GM19025 (cell line): Measurements from ENCODE around the gene COPS9.

Experiments used
- ATAC-seq: cut with Tn5 transposase; IDR thresholded peaks from one replicate; pipeline ENCODE4 v1.9.1; 2021; ENCODE audit warnings: mild to moderate bottlenecking, low read depth, moderate library complexity; ENCODE audit not compliant: unreplicated experiment

COPS9 gene

GRCh38 chr2:240137596-240138253 is 1.6 kb upstream of the COPS9 start:
- no peak for ATAC-seq

DNA sequence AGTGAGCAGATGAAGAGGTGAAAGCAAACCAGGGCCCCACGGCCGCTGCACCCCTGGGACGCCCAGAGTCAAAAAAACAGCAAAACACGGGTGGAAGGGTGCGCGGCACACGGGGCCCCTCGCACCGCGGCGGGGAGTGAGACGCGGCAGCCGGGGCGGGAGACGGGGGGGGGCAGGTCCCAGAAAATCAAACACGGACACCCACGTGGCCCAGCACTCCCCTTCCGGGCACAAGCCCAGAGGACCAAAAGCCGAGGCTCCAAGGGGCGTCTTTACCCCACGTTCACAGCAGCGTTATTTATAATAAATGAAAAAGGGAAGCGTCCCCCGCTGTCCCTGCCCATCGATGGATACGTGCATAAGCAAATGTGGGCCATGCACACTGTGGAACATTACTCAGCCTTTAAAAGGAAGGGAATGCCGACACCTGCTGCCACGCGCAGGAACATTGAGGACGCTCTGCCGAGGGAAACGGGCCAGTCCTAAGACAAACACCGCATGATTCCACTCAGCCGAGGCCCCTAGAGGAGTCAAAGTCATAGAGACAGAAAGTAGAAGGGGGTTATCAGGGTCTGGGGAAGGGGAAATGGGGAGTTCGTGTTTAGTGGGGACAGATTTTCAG is 677 bp upstream of the COPS9 start:
- peak; percentile 15 for ATAC-seq

DNA sequence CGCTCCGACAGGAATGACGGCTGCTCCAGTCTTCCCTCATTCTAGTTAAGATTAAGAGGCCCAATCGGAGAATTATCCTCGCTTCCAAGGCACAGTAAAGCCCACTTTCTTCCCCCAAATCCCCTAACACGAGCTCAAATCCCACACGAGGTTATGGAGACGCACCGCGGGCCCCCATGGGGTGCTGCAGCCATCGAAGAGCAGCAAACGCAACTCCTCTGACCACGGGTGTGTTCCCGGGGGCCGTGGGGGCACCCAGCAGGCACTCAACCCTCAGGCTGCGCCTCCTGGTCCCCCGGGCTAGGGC is 446 bp downstream of the COPS9 start:
- ATAC-seq, result no peak

GRCh38 chr2:240134956-240135520 is 1.1 kb downstream of the COPS9 start:
- ATAC-seq, result no peak

- ATAC-seq, result no peak
Measured at GRCh38 chr2:240134466-240134865, 1.6 kb downstream of the COPS9 start.

GRCh38 chr2:240133401-240133800 is 2.7 kb downstream of the COPS9 start:
- ATAC-seq, result no peak

- no peak for ATAC-seq
Measured at GRCh38 chr2:240132651-240132980, 3.5 kb downstream of the COPS9 start.

DNA sequence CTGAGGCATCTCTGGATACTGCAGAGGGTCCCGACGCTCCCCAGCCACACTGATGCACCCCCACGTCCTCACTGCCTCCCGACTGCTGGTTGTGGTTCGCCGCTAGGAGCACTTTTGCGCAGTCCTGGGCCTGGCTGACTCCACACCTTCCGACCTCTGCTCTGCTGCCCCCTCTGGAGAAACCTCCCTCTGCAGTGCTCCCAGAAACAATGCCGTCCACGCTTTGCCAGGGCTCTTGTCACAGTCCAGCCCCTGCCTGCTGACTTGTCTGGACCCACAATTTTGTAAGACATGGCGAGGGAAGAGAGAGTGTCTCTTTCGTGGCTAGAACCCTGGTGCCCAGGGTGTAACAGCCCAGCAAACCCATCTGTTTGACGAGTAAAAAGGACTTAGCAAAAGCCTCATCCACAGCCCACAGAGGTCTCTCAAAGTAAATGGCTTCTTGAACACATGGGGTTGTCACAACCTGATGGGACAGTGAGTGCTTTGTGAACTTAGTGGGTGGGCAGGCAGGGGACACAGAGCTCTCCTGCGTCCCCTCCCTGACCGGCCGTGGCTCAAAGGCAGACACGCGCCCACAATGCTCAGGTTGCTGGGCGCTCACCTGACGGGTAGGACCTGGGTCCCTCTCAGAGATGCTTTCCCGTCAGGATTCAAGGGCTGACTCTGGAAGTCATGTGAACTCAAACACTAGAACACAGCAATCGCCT is 4.0 kb downstream of the COPS9 start:
- no peak for ATAC-seq

DNA sequence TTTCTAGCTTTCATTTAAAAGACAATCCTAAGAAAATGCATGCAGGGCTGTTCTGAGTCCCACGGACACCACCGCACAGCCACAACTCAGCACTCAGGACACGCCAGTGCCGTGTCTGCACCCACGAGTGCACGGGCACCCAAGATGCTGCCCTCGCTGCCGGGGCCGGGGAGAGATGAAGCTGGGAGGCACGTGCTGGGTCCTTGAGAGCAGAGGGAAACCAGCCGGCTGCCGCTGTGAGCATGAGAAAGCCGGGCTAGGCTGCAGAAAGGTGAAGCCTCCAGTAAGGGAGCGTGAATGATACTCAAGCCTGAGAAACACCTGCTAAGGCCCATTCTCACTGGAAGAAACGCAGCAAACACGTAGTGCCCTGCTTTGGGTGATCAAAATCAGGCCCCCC is 4.8 kb downstream of the COPS9 start:
- no peak for ATAC-seq

DNA sequence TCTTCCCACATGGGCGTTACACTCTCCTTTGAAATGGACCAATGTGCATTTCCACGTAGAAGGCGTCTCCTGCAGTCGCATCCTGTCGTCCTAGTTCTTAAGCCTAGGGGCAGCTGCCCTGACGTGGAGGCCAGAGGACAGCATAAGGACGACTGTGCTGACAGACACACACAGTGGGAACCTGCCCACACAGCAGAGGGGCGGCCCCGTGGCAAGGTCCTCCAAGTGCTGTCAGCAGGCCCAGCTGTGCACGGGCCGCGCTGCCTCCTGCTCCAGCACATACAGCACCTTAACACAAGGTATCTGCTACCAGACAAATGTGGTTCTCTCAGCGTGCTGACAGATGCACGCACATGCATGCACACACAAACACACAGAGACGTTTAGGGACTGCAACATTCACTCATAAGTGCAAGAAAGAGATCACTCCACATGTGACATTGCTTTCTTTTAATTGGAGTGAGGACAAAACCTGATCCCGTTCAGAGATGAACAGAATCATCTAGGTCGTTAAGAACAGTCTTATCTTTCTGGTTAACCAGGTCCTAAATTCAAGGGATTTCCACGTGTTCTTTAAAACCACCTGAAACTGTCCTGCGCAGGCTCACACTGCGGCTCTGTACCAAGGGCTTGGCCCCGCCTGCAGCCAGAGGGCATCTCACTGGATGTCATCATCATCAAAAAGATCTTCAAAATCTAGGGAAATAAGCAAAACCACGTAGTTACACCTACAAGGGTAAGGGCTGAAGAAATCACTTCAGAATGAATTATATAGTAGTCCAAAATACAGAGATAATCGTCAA is 5.5 kb downstream of the COPS9 start:
- ATAC-seq, result no peak

DNA sequence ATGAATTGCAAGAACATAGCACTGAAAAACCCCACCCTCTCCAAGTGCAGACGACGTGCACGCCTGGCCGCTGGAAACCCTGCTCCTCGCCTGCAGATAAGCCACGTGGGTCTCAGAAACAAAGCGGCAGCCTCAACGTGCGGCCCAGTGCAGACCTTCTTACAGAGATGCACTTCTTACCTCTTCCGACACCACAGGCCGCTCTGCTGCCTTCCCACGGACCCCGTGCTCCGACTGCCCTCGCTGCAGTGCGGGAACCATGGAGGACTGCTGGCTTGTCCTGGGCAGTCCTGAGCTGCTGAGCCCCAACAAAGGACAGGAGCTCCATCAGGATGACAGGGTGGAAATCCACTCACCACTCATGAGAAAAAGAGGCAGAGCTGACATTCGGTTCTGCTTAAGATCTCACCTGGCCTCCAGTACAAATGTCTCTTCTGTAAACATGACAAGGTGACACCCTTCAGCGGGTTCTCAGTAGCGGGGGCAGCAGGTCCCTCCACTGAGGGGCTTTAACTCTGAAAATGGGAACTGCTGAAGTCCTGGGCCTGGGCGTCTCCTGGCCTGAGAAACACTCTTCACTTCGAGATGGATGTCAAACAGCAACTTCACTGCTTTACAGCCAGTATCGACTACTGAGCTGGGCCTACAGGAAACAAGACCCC is 6.2 kb downstream of the COPS9 start:
- no peak for ATAC-seq

GRCh38 chr2:240129311-240129710 is 6.8 kb downstream of the COPS9 start:
- ATAC-seq, result no peak

DNA sequence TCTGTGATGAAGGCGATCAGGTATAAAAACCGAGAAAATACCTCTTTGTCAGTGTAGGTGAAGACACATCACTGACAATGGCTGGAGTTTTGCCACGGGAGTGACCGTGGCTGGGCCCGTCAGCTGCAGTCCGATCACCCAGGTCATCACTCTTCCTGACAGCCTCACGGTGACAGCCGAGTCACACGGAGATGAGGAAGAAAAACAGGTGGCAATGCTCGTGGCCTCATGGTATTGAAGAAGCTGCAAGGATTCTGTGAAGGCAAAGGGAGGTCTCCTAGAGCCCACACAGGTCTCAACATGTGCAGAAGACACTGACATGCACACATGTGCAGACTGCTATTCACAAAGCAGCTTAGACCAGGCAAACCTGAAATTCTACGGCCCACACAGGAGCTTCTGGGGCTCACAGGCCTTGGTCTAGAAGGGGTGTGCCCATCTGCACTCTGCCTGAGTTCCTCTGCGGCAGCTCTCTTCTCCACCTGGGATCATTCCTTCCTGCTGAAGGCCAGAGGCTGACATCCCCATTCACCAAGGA is 7.4 kb downstream of the COPS9 start:
- no peak for ATAC-seq

DNA sequence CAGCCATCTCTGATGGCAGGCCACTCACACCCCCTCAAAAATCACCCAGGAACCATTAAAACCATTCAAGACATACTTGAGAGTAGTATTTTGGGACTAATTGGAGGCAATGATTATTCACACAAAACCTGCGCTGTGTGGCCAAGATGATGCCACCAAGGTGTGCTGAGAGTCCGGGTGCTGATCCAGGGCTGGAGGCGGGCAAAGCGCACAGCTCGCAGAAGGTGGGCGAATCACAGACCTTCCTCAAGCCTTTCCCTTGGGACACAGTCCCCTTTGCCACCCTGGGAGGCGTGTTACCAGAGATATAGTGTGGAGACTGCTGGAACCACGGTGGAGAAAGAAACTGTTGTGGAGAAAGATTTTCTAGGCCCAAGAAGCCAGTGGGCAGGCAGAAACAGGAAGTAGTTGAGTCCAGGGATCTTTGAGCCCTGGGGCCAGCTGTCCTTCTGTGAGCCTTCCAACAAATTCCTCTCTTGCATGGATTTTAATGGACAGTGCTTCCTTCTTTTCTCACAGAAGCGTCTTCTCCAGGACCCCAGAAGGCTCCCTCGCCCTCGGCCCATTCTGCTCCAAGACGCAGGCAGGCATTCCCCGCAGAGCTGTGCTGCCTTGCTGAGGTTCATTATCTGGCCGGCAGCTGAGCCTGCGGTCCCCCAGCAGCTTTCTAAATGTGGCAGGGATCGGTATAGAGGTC is 8.0 kb downstream of the COPS9 start:
- ATAC-seq, result no peak

DNA sequence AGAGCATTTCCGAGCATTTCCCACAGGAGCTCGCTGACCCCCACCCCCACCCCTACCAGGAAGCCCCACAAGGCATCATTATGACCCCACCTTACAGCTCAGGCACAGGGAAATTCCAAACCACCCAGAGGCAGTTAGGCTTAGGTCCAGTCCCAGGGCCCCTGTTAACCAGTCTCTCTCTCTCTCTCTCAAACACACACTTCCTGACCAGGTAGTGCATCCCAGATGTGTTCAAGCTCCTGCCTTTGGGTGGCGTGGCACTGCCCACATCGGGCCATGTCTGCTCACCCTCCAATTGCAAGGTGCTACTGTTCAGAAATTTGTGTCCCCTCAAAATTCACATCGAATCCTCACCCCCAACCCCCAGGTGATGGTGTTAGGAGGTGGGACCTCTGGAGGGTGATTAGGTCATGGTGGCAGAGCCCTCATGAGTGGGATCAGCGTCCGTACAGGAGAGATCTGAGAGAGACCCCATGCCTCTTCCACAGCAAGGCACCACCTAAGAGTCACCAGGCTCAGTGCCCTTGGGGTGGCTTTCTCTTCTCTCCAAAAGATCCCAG is 8.8 kb downstream of the COPS9 start:
- no peak for ATAC-seq

DNA sequence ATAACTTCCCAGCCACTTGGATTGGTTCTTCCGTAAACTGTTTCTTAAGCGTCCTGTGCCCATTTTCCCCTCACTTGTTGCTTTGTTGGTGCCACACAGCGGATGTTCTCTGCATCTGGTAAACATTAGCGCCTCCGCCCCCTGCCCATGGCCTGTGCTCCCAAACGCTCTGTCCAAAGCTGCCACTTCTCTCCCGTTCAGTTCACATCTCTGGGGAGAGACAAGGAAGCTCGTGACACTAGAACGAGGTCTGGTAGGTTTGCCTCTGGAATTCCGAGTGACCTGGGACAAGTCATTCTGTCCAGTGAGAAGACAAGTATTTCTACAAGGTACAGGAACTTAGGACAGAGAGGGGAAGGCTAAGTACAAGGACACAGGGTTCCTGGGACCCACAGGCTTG is 9.4 kb downstream of the COPS9 start:
- no peak for ATAC-seq

DNA sequence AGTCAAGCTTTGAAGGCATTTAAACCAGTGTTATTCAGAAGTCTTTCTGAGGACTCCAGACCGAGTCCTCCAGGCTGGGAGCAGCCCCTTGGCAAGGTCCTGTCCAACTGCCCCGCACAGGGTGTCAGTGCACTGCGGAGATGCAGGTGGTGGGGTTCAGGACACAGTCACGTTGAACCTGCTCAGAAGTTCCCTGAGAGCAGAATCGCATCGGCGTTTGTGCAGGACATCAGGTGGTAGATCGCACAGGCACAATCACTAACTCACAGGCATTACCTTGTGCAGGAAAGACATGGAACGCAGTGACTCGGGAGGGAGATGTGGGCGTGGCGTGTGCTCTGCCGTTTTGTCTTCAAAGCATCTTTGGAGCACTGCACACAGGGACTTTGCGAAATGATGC is 10.4 kb downstream of the COPS9 start:
- ATAC-seq, result no peak

GRCh38 chr2:240124651-240125030 is 11.5 kb downstream of the COPS9 start:
- ATAC-seq, result no peak

GRCh38 chr2:240123821-240124650 is 12.1 kb downstream of the COPS9 start:
- no peak for ATAC-seq
